Astrocyte of the spinal cord (primary cell): Measurements from ENCODE around the gene KLHDC8A.
A peak's percentile ranks its signal among the peaks of the same experiment; 100 is the strongest.
"Not testable (repeated sequence)": the region's sequence is repeated elsewhere in the genome, so short reads cannot be mapped to it uniquely, and the experiment has no call there.

Experiments used
- DNase-seq: peaks from one replicate; pipeline ENCODE4 v3.0.0; 2011; ENCODE audit warnings: low read depth, low spot score
- H3K4me3 ChIP-seq: 2 replicates; pipeline ENCODE4 v1.5.1; 2011; ENCODE audit warnings: low read depth, mild to moderate bottlenecking, low read length, moderate library complexity
- in situ Hi-C: cut with HindIII; loops from 2 replicates; pipeline ENCODE4 v1.10.0; 2017; ENCODE audit warnings: low sequenced_read_pairs
- TF ChIP-seq, protein P1 (sequence below): IDR thresholded peaks from 2 replicates; pipeline ENCODE4 v1.5.1; 2012; ENCODE audit warnings: low read depth, mild to moderate bottlenecking, low read length, inconsistent platforms

The KLHDC8A gene

DNA sequence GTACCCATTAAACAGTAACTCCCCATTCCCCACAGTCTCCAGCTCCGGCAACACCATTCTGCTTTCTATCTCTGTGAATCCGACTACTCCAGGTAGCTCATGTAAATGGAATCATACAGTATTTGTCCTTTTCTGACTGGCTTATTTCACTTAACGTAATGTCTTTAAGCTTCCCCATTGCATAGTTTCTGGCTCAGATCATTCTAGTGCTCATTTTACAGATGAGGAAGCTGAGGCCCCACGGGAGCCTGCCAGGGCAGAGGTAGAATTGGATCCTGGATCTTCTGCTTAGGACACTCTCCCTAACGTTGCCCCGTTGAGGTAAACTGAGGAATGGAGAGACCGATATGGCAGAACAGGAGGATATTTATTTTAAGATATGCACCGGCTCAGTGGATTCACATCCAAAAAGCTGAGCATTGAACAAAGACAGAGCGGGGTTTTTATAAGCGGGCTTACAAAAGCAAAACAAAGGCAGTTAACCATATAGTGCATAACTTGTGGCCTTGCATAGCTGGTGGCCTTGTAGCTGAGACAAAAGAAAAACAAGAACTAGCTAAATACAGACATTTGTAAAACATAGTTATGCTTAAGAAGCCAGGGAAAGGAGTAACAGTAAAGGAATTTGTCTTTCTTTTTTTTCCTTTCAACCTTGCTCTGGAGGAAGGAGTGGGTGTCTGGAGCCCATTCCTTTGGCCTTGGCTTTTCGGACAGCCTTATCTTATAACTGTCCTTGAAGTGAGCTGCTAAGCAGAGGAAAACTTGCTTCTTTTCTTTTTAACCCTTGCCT lies 15.3 kb upstream of the KLHDC8A start:
- peak; percentile 85 for DNase-seq
- H3K4me3 ChIP-seq = no peak overlapping the region
- in situ Hi-C loops = no loop called here
- TF ChIP-seq, protein P1, sequence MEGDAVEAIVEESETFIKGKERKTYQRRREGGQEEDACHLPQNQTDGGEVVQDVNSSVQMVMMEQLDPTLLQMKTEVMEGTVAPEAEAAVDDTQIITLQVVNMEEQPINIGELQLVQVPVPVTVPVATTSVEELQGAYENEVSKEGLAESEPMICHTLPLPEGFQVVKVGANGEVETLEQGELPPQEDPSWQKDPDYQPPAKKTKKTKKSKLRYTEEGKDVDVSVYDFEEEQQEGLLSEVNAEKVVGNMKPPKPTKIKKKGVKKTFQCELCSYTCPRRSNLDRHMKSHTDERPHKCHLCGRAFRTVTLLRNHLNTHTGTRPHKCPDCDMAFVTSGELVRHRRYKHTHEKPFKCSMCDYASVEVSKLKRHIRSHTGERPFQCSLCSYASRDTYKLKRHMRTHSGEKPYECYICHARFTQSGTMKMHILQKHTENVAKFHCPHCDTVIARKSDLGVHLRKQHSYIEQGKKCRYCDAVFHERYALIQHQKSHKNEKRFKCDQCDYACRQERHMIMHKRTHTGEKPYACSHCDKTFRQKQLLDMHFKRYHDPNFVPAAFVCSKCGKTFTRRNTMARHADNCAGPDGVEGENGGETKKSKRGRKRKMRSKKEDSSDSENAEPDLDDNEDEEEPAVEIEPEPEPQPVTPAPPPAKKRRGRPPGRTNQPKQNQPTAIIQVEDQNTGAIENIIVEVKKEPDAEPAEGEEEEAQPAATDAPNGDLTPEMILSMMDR = no peak

DNA sequence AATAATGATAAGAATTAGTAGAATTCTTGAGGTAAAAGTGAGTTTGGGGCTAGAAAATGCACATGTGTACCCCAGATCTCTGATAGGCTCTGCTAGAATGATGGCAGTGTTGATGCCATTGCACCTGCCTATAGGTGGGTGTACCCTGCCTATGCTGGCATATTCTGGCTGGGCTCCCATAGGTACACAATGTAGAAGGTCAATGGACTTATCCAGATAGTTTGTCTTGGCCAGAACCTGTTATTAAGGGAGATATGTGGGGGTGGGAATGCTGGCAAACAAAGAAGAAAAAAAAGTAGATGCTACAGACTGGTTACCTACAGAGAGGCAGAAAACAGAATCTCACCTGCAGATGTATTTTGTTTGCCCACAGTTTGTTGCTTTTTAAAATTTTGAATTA lies 14.1 kb upstream of the KLHDC8A start:
- in situ Hi-C loops = no loop called here
- DNase-seq = no peak
- TF ChIP-seq, protein P1 = no peak
- H3K4me3 ChIP-seq = no peak overlapping the region

DNA sequence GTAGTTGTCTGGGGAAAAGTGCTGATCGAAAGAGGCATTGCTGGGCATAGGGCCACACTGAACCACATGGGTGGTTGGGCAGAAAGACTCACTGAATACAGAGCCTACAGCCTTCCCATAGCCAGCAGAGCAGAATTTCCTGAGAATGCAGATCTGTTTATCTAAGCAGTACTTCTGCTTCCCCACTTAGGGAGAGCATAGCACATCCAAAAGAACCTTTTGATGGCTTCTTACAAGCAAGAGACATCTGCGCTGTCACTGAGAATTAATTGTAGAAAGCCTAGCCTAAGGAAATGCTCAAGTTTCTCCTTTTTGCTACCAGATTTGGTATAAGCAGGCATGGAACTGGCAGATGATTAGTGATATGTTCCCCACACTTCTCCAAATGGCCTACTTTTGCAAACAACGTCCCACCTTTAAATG lies 13.0 kb upstream of the KLHDC8A start:
- DNase-seq = peak; percentile 35
- in situ Hi-C loops = no loop called here
- TF ChIP-seq, protein P1 = no peak
- no peak overlapping the region for H3K4me3 ChIP-seq

DNA sequence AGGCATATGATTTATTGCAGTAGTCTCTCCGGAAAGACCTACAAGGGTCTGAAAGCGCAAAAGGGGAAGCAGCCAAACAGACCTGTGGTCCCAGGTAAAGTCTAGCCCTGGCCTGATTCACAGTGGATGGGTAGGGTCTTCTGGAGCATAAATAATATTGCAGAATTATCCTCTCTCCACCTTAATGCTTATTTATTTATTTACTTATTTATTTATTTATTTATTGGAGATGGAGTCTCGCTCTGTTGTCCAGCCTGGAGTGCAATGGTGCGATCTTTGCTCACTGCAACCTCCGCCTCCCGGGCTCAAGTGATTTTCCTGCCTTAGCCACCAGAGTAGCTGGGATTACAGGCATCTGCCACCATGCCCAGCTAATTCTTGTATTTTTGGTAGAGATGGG lies 11.8 kb upstream of the KLHDC8A start:
- in situ Hi-C loops = no loop called here
- no peak for DNase-seq
- TF ChIP-seq, protein P1 = no peak
- H3K4me3 ChIP-seq = no peak overlapping the region

DNA sequence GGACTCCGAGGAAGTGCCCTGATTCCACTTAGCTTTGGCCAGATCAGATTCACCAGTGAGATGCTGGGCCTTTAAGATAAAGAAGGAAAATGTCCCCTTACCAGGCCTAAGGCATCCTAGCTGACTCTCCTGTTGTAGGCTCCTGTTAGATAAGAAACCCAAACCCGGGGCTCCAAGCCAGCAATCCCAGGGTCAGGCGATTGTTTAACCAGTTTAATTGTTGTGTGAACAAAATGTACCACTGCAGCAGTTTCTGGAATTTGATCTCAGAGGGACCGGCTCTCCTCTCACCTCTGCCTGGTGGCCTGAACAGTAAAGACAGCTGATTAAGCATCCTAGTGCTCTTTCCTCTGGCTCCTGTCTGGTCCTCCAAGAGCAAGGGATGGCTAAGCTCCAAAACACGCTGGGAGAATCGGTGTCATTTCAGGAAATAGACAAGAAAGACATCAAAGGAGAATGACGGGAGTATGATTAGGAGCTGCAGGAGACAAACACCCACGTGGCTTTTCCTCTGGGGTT lies 9.3 kb upstream of the KLHDC8A start:
- in situ Hi-C loops = no loop called here
- no peak overlapping the region for H3K4me3 ChIP-seq
- TF ChIP-seq, protein P1 = no peak
- peak; percentile 46 for DNase-seq

DNA sequence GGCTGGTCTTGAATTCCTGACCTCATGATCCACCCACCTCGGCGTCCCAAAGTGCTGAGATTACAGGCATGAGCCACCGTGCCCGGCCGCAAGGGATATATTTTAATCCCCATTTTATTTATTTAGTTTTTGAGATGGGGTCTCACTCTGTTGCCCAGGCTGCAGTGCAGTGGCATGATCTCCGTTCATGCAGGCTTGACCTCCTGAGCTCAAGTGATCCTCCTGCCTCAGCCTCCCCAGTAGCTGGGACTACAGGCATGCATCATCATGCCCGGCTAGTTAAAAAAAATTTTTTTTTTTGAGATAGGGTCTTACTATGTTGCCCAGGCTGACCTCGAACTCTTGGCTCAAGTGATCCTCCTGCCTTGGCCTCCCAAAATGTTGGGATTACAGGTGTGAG lies 8.4 kb upstream of the KLHDC8A start:
- in situ Hi-C loops, H3K4me3 ChIP-seq, DNase-seq: not testable (repeated sequence)

DNA sequence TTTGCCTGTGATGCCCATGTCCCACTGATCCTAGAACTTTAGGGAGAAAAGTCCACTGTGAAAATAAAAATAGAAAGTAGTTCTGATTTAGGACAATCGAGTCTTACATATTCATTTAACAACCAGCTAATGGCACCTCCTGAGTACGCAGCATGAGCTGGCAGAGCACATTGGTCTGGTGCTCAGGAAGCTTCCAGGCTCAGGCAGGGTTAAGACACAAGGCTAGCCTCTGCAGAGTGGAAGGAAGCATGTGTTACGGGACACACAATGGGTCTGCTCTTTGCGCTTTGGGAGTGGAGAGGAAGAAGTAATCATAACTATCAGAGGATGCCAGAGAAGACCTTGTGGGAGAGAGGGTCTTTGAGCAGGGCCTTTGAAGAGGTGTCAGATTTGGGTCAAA lies 4.2 kb upstream of the KLHDC8A start:
- in situ Hi-C loops = no loop called here
- TF ChIP-seq, protein P1 = no peak

More for the DNA sequence above, 4.2 kb upstream of the KLHDC8A start:
- no peak for DNase-seq
- H3K4me3 ChIP-seq = no peak overlapping the region
